Measurements from ENCODE around the gene AMIGO2. TPM values are rescaled to one million over a fixed set of nuclear protein-coding genes. Genes with fewer than 3 reads are reported as not detected.
A peak's percentile ranks its signal among the peaks of the same experiment; 100 is the strongest.

Gene AMIGO2
- total RNA-seq, 1 experiment from 2014 or later, result 164 TPM

- DNase-seq (ENCODE audit: low read depth), result no peak
These were observed 45.8 kb downstream of the AMIGO2 start for GRCh38 chr12:47033789-47034555.

GRCh38 chr12:47033081-47033480, 46.7 kb downstream of the AMIGO2 start:
- peak; percentile 25 for DNase-seq (ENCODE audit: low read depth)

- peak; percentile 63 for DNase-seq (ENCODE audit: low read depth)
These were observed 47.1 kb downstream of the AMIGO2 start for GRCh38 chr12:47032644-47033043.

- no peak for DNase-seq (ENCODE audit: low read depth)
These were observed 49.9 kb downstream of the AMIGO2 start for GRCh38 chr12:47029903-47030302.

- DNase-seq (ENCODE audit: low read depth), result no peak
These were observed 50.6 kb downstream of the AMIGO2 start for GRCh38 chr12:47028981-47029708.

- DNase-seq (ENCODE audit: low read depth), result no peak
These were observed 51.6 kb downstream of the AMIGO2 start for GRCh38 chr12:47028186-47028585.

Other genes starting within 250 kb of the AMIGO2 start
- gene PCED1B, start 338 bp downstream of the AMIGO2 start, total RNA-seq (2014; rRNA removed; shearing (Covaris generic)), result 3.8 and 4.7 TPM in 2 replicates

All from Daoy (cell line).